ENCODE results near the gene MTOR. TPM values are rescaled to one million over a fixed set of nuclear protein-coding genes. Genes with fewer than 3 reads are reported as not detected.

MTOR gene
- polyA plus RNA-seq, 1 of the 3 experiments (the other 2 are of a cell fraction) = 20.9 TPM

DNA sequence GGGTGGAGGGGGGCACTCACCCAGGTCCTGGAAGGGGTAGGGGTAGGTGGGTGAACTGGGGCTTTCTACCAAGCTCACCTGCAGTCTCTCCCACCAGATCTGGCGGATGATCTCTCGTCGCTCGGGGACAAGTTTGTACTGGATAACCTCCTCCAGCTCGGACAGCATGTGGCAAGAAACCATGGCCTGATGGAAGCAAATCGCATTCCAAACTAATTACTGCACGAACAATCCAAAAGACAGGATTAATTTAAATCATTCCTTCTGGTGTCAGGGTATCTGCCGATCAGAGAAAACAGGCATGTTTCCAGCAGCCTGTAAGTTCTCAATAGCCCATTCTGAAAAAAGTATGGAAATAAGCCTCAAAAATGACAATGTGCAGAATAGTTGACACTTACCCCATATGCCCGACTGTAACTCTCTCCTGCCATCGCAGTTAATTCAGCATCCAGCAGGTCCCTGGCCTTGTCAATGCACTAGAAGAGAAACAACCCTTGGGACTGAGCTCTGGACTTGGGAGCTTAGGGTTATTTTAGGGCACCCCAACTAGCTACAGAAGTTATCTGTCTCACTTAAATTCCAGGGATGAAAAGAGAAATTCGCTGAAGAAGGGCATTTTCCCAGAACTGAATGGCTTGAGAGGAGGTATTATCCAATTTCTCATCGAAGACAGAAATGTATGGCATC lies 117.6 kb downstream of the MTOR start (continued):
- TF ChIP-seq NRF1 (IDR thresholded peaks at IDR 0.05; ENCODE audit: low read depth, low read length) = no peak
- TF ChIP-seq MEF2A (IDR thresholded peaks at IDR 0.05; ENCODE audit: borderline replicate concordance, low read depth) = no peak
- no peak for TF ChIP-seq SIN3A (IDR thresholded peaks at IDR 0.05; ENCODE audit: borderline replicate concordance, low read depth, low read length)
- TF ChIP-seq CHD2 (IDR thresholded peaks at IDR 0.05; ENCODE audit: low read length, partially characterized antibody) = peak; percentile 55
- peak; percentile 36; the same call in 1 of the 2 replicates for TF ChIP-seq GATA2 (CRISPR knock-in tag; IDR thresholded peaks at IDR 0.05)
- no peak for TF ChIP-seq YY1 (IDR thresholded peaks at IDR 0.05; ENCODE audit: low read depth)
- no peak for TF ChIP-seq SMC3 (IDR thresholded peaks at IDR 0.05; ENCODE audit: low read depth, low read length)
- TF ChIP-seq TCF12 (IDR thresholded peaks at IDR 0.05) = peak; percentile 17; the same call in 1 of the 2 replicates
- TF ChIP-seq TEAD4 (IDR thresholded peaks at IDR 0.05; ENCODE audit: borderline replicate concordance, insufficient read depth) = no peak
- TF ChIP-seq RCOR1 (IDR thresholded peaks at IDR 0.05; ENCODE audit: low read length) = peak; percentile 80

DNA sequence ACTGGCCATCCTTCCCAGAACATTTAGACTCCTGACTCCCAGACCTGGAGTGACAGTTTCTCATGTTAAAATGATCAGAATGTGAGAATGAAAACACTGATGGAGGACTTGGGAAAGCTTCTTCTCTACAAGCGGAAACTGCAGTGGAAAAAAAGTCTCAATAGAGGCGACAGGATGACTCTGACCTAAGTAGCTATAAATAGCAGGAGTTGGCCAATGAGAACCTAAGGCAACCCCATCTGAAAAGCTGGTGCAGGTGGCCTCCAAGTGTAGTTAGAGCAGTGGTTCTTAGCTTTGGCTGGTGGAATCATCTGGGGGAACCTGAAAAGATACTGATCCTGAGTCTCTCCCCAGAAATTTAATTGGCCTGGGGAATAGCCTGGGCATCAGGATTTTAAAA lies 118.4 kb downstream of the MTOR start:
- no peak overlapping the region for H3K9ac ChIP-seq
- peaks cover 8 to 32% of the 10 kb centered on the region in 2 experiments; a peak in 2 of 4 replicates for H3K4me1 ChIP-seq (ENCODE audit: control insufficient read depth in 1 of 2, insufficient read depth in 2 of 2, low read depth in 1 of 2, low read length in 1 of 2)
- no peak overlapping the region for H2AFZ ChIP-seq (ENCODE audit: low read depth)
- 91% methylated on average over 2 of the region's 2 CpGs for WGBS (ENCODE audit: low lambda C conversion rate)
- H3K27me3 ChIP-seq (ENCODE audit: insufficient read depth) = no peaks in the 10 kb centered on the region
- H4K20me1 ChIP-seq (ENCODE audit: insufficient read depth) = no peaks in the 10 kb centered on the region
- no peaks in the 10 kb centered on the region for H3K9me2 ChIP-seq
- CTCF ChIA-PET = interaction anchor here (0.7 to 2.1 kb wide), 2 partner anchors 11 to 55 kb away, joined by 3 to 7 read pairs; no protein-coding TSS in a partner anchor
- POLR2A ChIA-PET = interaction anchor here (0.8 to 1.1 kb wide), 2 partner anchors 11 to 37 kb away, joined by 3 to 4 read pairs; no protein-coding TSS in a partner anchor
- no peak overlapping the region for H3K27ac ChIP-seq (ENCODE audit: low read depth in 2 of 2, low read length in 1 of 2)
- DNase-seq = no peak
- no peak overlapping the region for H3K4me3 ChIP-seq (ENCODE audit: low read depth in 2 of 2, low read length in 1 of 2)
- H3F3A ChIP-seq (replicated peaks; ENCODE audit: insufficient read depth) = peaks cover 14% of the 10 kb centered on the region
- H3K9me3 ChIP-seq = no peaks in the 10 kb centered on the region
- H3K79me2 ChIP-seq (ENCODE audit: insufficient read depth) = no peaks in the 10 kb centered on the region
- peaks cover 13 to 43% of the 10 kb centered on the region in 2 experiments for H3K36me3 ChIP-seq (replicated peaks in 1 of 2; ENCODE audit: control insufficient read depth in 1 of 2, insufficient read depth in 2 of 2, low read length in 1 of 2)
- no peak overlapping the region for H3K4me2 ChIP-seq
- no peak for TF ChIP-seq POLR2AphosphoS5 (IDR thresholded peaks at IDR 0.05; ENCODE audit: low read depth, low read length)
- TF ChIP-seq, protein P1, sequence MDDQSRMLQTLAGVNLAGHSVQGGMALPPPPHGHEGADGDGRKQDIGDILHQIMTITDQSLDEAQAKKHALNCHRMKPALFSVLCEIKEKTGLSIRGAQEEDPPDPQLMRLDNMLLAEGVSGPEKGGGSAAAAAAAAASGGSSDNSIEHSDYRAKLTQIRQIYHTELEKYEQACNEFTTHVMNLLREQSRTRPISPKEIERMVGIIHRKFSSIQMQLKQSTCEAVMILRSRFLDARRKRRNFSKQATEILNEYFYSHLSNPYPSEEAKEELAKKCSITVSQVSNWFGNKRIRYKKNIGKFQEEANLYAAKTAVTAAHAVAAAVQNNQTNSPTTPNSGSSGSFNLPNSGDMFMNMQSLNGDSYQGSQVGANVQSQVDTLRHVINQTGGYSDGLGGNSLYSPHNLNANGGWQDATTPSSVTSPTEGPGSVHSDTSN (IDR thresholded peaks at IDR 0.05) = no peak
- TF ChIP-seq, protein P2, sequence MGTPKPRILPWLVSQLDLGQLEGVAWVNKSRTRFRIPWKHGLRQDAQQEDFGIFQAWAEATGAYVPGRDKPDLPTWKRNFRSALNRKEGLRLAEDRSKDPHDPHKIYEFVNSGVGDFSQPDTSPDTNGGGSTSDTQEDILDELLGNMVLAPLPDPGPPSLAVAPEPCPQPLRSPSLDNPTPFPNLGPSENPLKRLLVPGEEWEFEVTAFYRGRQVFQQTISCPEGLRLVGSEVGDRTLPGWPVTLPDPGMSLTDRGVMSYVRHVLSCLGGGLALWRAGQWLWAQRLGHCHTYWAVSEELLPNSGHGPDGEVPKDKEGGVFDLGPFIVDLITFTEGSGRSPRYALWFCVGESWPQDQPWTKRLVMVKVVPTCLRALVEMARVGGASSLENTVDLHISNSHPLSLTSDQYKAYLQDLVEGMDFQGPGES (IDR thresholded peaks at IDR 0.05; ENCODE audit: low read depth, low read length) = no peak
- TF ChIP-seq, protein P3, sequence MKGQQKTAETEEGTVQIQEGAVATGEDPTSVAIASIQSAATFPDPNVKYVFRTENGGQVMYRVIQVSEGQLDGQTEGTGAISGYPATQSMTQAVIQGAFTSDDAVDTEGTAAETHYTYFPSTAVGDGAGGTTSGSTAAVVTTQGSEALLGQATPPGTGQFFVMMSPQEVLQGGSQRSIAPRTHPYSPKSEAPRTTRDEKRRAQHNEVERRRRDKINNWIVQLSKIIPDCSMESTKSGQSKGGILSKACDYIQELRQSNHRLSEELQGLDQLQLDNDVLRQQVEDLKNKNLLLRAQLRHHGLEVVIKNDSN (IDR thresholded peaks at IDR 0.05; ENCODE audit: borderline replicate concordance, low read depth) = no peak
- TF ChIP-seq, protein P4, sequence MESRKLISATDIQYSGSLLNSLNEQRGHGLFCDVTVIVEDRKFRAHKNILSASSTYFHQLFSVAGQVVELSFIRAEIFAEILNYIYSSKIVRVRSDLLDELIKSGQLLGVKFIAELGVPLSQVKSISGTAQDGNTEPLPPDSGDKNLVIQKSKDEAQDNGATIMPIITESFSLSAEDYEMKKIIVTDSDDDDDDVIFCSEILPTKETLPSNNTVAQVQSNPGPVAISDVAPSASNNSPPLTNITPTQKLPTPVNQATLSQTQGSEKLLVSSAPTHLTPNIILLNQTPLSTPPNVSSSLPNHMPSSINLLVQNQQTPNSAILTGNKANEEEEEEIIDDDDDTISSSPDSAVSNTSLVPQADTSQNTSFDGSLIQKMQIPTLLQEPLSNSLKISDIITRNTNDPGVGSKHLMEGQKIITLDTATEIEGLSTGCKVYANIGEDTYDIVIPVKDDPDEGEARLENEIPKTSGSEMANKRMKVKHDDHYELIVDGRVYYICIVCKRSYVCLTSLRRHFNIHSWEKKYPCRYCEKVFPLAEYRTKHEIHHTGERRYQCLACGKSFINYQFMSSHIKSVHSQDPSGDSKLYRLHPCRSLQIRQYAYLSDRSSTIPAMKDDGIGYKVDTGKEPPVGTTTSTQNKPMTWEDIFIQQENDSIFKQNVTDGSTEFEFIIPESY (IDR thresholded peaks at IDR 0.05; ENCODE audit: borderline replicate concordance, low read depth) = no peak
- TF ChIP-seq FOXM1 (IDR thresholded peaks at IDR 0.05; ENCODE audit: low read depth) = no peak
- no peak for TF ChIP-seq NFIC (IDR thresholded peaks at IDR 0.05; ENCODE audit: borderline replicate concordance)
- no peak for TF ChIP-seq FOSL2 (IDR thresholded peaks at IDR 0.05; ENCODE audit: borderline replicate concordance, low read depth)
- no peak for TF ChIP-seq TAF1 (IDR thresholded peaks at IDR 0.05; ENCODE audit: borderline replicate concordance, low read depth, low read length)
- TF ChIP-seq, protein P5, sequence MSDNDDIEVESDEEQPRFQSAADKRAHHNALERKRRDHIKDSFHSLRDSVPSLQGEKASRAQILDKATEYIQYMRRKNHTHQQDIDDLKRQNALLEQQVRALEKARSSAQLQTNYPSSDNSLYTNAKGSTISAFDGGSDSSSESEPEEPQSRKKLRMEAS (IDR thresholded peaks at IDR 0.05; ENCODE audit: low read depth) = no peak
- no peak for TF ChIP-seq RXRA (IDR thresholded peaks at IDR 0.05; ENCODE audit: borderline replicate concordance, low read depth)
- no peak for TF ChIP-seq YY1 (IDR thresholded peaks at IDR 0.05; ENCODE audit: low read depth)
- TF ChIP-seq JUND (IDR thresholded peaks at IDR 0.05) = no peak
- TF ChIP-seq EP300 (IDR thresholded peaks at IDR 0.05; ENCODE audit: borderline replicate concordance in 1 of 2, low read depth in 1 of 2, low read length in 1 of 2) = no peak
- TF ChIP-seq, protein P6, sequence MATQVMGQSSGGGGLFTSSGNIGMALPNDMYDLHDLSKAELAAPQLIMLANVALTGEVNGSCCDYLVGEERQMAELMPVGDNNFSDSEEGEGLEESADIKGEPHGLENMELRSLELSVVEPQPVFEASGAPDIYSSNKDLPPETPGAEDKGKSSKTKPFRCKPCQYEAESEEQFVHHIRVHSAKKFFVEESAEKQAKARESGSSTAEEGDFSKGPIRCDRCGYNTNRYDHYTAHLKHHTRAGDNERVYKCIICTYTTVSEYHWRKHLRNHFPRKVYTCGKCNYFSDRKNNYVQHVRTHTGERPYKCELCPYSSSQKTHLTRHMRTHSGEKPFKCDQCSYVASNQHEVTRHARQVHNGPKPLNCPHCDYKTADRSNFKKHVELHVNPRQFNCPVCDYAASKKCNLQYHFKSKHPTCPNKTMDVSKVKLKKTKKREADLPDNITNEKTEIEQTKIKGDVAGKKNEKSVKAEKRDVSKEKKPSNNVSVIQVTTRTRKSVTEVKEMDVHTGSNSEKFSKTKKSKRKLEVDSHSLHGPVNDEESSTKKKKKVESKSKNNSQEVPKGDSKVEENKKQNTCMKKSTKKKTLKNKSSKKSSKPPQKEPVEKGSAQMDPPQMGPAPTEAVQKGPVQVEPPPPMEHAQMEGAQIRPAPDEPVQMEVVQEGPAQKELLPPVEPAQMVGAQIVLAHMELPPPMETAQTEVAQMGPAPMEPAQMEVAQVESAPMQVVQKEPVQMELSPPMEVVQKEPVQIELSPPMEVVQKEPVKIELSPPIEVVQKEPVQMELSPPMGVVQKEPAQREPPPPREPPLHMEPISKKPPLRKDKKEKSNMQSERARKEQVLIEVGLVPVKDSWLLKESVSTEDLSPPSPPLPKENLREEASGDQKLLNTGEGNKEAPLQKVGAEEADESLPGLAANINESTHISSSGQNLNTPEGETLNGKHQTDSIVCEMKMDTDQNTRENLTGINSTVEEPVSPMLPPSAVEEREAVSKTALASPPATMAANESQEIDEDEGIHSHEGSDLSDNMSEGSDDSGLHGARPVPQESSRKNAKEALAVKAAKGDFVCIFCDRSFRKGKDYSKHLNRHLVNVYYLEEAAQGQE (IDR thresholded peaks at IDR 0.05; ENCODE audit: low read depth, low read length) = no peak
